Prostate gland (tissue), 2 donors: ENCODE measurements around the gene F7.

ENCODE experiments used
- POLR2AphosphoS5 ChIP-seq: sonication (generic); formaldehyde crosslinking; IDR thresholded peaks from one replicate; pipeline ENCODE4 v1.6.1; 2017; ENCODE audit warnings: antibody characterized with exemption
- TF ChIP-seq, protein P1 (sequence below), 4 experiments: fragments of 200-600 bp in 2 of 4; fragments of 450-650 bp in 2 of 4; sonication (generic) in 2 of 4; IDR thresholded peaks; 1 replicate in 3 of 4; 2 replicates in 1 of 4; pipeline ENCODE4 v1.5.1; 2016 to 2019; ENCODE audit warnings: antibody characterized with exemption in 4 of 4, mild to moderate bottlenecking in 2 of 4, moderate library complexity in 2 of 4

DNA sequence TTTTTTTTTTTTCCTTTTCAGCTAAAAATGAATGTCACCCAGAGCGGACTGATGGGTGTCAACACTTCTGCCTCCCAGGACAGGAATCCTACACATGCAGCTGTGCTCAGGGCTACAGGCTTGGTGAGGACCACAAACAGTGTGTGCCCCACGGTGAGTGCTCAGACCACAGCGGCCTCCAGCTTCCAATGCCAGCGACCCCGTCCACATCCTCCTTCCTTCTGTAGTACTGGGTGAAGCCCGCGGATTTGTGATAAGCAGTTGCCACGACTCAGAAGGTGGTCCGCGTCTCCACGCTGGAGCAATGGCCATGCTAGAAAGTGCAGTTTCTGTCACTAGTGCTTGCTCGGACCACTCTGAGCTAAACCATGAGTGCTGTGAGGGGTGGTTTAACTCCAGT is 58.9 kb downstream of the F7 start:
- TF ChIP-seq, protein P1, sequence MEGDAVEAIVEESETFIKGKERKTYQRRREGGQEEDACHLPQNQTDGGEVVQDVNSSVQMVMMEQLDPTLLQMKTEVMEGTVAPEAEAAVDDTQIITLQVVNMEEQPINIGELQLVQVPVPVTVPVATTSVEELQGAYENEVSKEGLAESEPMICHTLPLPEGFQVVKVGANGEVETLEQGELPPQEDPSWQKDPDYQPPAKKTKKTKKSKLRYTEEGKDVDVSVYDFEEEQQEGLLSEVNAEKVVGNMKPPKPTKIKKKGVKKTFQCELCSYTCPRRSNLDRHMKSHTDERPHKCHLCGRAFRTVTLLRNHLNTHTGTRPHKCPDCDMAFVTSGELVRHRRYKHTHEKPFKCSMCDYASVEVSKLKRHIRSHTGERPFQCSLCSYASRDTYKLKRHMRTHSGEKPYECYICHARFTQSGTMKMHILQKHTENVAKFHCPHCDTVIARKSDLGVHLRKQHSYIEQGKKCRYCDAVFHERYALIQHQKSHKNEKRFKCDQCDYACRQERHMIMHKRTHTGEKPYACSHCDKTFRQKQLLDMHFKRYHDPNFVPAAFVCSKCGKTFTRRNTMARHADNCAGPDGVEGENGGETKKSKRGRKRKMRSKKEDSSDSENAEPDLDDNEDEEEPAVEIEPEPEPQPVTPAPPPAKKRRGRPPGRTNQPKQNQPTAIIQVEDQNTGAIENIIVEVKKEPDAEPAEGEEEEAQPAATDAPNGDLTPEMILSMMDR (IDR thresholded peaks at IDR 0.05): no peak
- no peak for TF ChIP-seq POLR2AphosphoS5
